ACC112 (cell line): Measurements from ENCODE around the gene THOP1.

ENCODE experiments used
- H2AFZ ChIP-seq: fragments of 200-600 bp; sonication (generic); one replicate; pipeline ENCODE4 v1.6.0; 2017; ENCODE audit warnings: antibody characterized with exemption, low read length; ENCODE audit not compliant: unreplicated experiment
- H3K27ac ChIP-seq: fragments of 200-600 bp; sonication (generic); 2 replicates; pipeline ENCODE4 v1.5.1; 2014; ENCODE audit warnings: low read depth, mild to moderate bottlenecking, antibody characterized with exemption, low read length, moderate library complexity
- H3K27me3 ChIP-seq: fragments of 200-600 bp; sonication (generic); 2 replicates; pipeline ENCODE4 v1.6.1; 2014; ENCODE audit warnings: mild to moderate bottlenecking, antibody characterized with exemption, low read length, moderate library complexity, mixed read lengths; ENCODE audit not compliant: insufficient read depth
- H3K36me3 ChIP-seq: fragments of 200-600 bp; sonication (generic); 2 replicates; pipeline ENCODE4 v1.6.1; 2016; ENCODE audit warnings: mild to moderate bottlenecking, antibody characterized with exemption, low read length, moderate library complexity, mixed read lengths; ENCODE audit not compliant: insufficient read depth
- H3K4me1 ChIP-seq: fragments of 200-600 bp; sonication (generic); one replicate; pipeline ENCODE4 v1.6.1; 2016; ENCODE audit warnings: low read length, mixed read lengths; ENCODE audit not compliant: insufficient read depth, unreplicated experiment, control insufficient read depth
- H3K4me3 ChIP-seq: fragments of 200-600 bp; sonication (generic); 2 replicates; pipeline ENCODE4 v1.5.1; 2014; ENCODE audit warnings: mild to moderate bottlenecking, low read depth, low read length
- H3K79me2 ChIP-seq: fragments of 200-600 bp; sonication (generic); one replicate; pipeline ENCODE4 v1.6.0; 2016; ENCODE audit warnings: low read length; ENCODE audit not compliant: control insufficient read depth, unreplicated experiment, insufficient read depth

THOP1 gene

DNA sequence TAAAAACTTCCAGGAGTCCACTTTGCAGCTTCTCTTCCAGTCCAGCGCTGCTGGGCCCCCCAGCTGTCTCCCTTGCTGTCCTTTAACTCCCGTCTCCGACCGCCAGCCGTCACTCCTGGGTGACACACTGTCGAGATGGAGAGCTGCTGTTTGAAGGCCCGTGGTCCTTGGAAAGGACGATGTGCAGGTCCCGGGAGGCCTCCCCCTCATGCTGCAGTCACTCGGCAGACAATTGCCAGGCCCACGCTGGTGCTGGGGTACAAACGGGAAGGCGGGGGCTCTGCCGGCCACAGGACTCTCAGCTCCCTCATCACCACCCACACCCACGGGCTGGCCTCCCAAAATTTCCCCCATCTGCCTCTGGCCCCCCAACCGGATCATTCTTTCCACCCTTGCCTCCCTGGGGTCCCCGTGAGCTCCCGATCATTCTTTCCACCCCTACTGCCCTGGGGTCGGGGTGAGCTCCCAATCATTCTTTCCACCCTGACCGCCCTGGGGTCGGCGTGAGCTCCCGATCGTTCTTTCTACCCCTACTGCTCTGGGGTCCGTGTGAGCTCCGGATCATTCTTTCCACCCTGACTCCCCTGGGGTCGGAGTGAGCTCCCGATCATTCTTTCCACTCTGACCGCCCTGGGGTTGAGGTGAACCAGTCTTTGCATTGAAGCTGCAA, 18.3 kb downstream of the THOP1 start:
- H3K36me3 ChIP-seq = peaks cover 5% of the 10 kb centered on the region; the same call in 1 of the 2 replicates
- no peaks in the 10 kb centered on the region for H3K4me1 ChIP-seq
- H3K4me3 ChIP-seq = no peak overlapping the region
- H2AFZ ChIP-seq = no peak overlapping the region
- no peak overlapping the region for H3K27ac ChIP-seq
- no peaks in the 10 kb centered on the region for H3K27me3 ChIP-seq
- H3K79me2 ChIP-seq = no peaks in the 10 kb centered on the region

DNA sequence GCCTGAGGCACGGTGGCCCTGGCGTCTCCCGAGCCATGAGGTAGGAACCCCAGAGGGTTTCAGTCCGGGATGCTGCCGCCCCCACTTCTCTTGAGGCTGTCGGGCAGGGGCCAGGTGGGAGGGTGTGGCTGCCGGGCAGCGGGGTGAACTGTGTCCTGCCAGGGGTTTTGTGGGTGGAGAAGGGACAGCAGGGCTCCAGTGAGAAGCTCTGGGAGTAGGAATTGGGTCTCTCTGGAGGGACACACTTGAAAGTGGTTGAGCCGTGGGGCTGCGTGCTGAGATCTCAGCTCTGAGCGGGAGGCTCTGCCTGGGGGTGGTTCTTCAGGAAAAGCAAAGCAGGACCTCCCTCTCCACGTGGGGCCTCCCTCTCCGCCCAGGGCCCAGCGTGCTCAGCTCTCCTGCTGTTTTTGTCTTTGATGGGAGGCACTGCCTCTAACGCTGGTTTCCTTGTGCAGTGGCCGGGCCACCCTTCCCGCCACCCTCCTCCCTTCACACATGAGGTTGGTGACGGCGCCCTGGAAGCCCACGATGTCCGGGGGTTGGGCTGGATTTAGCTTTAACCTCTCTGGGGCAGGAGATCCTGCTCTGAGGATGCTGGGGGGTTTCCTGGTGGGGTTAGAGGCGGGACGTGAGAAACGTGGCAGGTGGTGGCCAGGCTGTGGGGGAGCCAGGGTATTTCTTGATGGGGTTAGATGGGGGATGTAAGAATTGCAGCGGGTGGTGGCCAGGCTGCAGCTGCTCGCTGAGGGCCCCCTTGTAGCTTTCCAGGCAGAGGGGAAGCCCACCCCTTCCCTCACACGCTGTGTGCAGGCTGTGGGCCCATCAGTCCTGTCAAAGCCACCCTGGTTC, 19.1 kb downstream of the THOP1 start:
- H3K27ac ChIP-seq = no peak overlapping the region
- H3K4me3 ChIP-seq = no peak overlapping the region
- H2AFZ ChIP-seq = no peak overlapping the region
- H3K27me3 ChIP-seq = no peaks in the 10 kb centered on the region
- H3K79me2 ChIP-seq = no peaks in the 10 kb centered on the region
- no peaks in the 10 kb centered on the region for H3K4me1 ChIP-seq
- H3K36me3 ChIP-seq = peaks cover 5% of the 10 kb centered on the region; the same call in 1 of the 2 replicates

DNA sequence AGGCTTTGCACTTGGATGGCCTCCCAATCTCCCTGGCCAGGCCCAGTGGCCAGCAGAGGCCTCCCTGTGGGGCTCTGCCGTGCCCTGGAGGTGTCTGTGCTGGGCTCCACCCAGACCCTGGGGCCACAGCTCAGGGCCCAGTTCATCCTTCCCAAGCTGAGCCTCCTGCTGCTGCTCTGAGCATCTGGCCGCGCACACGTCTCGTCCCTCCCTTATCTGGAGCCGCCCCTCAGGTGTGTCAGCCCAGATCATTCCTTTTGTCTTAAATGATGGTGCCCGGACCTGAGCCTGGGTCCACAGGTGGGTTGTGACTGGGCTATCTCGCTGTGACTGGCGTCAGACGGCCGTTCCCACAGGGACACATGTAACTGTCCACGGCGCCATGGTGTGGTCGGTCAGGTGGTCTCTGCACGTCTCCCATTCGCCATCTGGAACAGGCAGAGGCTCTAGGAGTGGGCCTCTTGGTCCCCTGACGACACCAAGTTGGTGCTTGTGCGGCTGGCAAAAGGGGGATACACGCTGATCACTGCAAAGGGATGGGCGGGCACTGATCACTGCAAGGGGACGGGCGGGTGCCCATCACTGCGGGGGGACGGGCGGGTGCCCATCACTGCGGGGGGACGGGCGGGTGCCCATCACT, 20.1 kb downstream of the THOP1 start:
- no peaks in the 10 kb centered on the region for H3K27me3 ChIP-seq
- no peak overlapping the region for H2AFZ ChIP-seq
- no peak overlapping the region for H3K27ac ChIP-seq
- no peaks in the 10 kb centered on the region for H3K4me1 ChIP-seq
- H3K4me3 ChIP-seq = no peak overlapping the region
- peaks cover 5% of the 10 kb centered on the region; the same call in 1 of the 2 replicates for H3K36me3 ChIP-seq
- H3K79me2 ChIP-seq = no peaks in the 10 kb centered on the region

DNA sequence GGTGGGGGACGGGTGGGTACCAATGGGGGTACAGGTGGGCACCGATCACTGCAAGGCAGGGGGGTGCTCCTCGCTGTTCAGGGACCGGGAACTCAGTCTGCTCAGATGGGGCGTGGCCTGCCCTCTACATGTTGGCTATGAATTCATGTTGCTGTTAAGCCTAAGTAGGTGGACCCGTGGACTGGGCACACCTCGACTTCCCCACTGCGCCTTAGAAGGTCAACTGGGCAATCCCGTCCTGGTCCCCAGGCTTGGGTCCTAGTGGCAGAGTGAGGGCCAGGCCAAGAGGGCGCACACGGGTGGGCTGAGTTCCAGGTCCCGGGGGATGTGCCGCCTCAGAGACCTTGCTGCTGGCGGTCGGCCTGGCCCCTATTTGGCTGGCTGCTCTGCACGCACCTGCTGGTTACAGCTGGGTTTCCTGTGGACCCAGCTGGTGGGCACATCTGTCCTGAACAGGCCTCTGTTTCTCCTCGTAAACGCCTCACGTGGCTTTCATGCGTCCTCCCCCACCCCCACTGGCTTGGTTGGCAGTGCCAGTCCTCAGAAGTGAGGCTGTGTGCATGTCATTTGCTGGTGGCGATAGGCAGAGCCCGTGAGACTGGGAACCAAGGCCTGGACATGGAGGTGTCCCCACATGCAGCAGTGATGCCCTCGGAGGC, 20.8 kb downstream of the THOP1 start:
- Histone ChIP-seq H3K4me1 (no peaks in the 10 kb centered on the region), H3K79me2 (no peaks in the 10 kb centered on the region), H3K36me3 (peaks cover 2% of the 10 kb centered on the region; the same call in 1 of the 2 replicates), H3K27ac (no peak overlapping the region), H3K4me3 (no peak overlapping the region), H3K27me3 (no peaks in the 10 kb centered on the region), H2AFZ (no peak overlapping the region)

DNA sequence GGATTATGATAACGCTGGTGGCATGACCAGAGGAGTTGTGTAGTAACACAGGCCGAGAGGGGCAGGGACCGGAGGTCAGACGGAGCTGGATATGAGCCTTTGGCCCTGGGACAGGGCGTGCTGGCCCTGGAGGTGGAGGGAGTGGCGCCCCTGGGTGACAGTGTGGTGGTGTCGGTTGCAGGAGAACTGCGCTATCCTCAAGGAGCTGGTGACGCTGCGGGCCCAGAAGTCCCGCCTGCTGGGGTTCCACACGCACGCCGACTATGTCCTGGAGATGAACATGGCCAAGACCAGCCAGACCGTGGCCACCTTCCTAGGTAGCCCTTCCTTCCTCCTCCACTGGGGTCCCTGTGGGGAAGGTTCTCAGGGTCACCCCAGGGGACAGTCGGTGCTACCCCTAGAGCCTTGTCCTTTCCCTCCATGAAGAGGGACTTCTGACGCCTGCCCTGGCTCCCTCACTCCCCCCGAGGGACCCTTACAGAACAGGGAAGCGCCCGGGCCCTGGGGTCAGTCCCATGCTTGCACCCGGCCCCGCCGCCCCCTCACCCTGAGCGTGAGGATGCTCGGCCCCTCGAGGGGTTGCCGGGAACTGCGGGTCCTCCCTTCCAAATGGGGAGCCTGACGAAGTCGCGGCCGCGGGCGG, 21.6 kb downstream of the THOP1 start:
- no peak overlapping the region for H2AFZ ChIP-seq
- no peaks in the 10 kb centered on the region for H3K27me3 ChIP-seq
- no peak overlapping the region for H3K4me3 ChIP-seq
- H3K27ac ChIP-seq = no peak overlapping the region
- H3K79me2 ChIP-seq = no peaks in the 10 kb centered on the region
- no peaks in the 10 kb centered on the region for H3K36me3 ChIP-seq
- no peaks in the 10 kb centered on the region for H3K4me1 ChIP-seq

DNA sequence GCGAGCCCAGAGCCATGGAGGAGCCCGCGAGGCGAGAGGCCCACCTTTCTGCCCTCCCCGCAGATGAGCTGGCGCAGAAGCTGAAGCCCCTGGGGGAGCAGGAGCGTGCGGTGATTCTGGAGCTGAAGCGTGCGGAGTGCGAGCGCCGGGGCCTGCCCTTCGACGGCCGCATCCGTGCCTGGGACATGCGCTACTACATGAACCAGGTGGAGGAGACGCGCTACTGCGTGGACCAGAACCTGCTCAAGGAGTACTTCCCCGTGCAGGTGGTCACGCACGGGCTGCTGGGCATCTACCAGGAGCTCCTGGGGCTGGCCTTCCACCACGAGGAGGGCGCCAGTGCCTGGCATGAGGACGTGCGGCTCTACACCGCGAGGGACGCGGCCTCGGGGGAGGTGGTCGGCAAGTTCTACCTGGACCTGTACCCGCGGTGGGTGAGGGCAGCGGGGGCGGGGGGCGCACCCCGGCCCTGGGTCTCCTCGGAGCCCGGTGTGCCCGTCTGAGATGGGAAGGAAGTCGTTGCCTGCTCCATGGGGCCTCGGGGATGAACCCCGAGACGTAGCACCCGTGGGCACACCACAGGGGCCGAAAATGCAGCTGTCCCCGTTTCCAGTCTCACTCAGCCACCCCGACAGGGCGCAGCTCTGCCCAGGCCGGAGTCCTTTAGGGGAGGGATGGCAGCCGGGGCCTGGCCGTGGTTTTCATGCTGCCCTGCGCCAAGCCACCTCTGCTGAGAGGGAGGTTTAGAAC, 22.3 kb downstream of the THOP1 start:
- H3K27ac ChIP-seq = no peak overlapping the region
- H3K4me1 ChIP-seq = no peaks in the 10 kb centered on the region
- no peaks in the 10 kb centered on the region for H3K27me3 ChIP-seq
- H2AFZ ChIP-seq = no peak overlapping the region
- no peaks in the 10 kb centered on the region for H3K79me2 ChIP-seq
- no peak overlapping the region for H3K4me3 ChIP-seq
- H3K36me3 ChIP-seq = no peaks in the 10 kb centered on the region

DNA sequence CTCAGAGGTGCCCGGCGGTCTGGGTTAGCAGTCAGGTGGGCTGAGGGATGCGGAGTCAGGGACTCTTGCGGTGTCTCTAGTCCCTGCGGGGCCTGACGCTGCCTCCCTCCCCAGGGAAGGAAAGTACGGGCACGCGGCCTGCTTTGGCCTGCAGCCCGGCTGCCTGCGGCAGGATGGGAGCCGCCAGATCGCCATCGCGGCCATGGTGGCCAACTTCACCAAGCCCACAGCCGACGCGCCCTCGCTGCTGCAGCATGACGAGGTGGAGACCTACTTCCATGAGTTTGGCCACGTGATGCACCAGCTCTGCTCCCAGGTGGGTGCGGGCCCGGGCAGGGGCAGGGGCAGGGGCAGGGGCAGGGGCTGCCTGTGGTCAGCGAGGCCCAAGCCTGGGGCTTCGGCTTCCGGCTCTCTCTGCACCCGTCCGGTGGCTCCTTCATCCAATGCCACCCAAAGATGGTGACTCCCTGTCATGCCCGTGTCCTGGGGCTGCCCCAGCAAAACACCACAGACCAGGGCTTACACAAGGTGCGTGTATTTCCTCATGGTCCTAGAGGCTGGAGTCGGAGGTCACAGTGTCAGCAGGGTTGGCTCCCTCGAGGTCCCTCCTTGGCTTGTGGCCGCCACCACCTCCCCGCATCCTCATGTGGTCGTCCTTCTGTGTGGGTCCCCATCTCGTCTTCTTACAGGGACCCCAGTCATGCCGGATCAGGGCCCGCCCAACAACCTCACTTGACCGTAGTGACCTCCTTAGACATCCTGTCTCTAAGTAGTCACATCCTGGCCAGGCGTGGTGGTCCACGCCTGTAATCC, 23.0 kb downstream of the THOP1 start:
- no peaks in the 10 kb centered on the region for H3K79me2 ChIP-seq
- no peak overlapping the region for H3K27ac ChIP-seq
- no peaks in the 10 kb centered on the region for H3K4me1 ChIP-seq
- no peak overlapping the region for H3K4me3 ChIP-seq
- no peaks in the 10 kb centered on the region for H3K36me3 ChIP-seq
- H3K27me3 ChIP-seq = no peaks in the 10 kb centered on the region
- no peak overlapping the region for H2AFZ ChIP-seq

DNA sequence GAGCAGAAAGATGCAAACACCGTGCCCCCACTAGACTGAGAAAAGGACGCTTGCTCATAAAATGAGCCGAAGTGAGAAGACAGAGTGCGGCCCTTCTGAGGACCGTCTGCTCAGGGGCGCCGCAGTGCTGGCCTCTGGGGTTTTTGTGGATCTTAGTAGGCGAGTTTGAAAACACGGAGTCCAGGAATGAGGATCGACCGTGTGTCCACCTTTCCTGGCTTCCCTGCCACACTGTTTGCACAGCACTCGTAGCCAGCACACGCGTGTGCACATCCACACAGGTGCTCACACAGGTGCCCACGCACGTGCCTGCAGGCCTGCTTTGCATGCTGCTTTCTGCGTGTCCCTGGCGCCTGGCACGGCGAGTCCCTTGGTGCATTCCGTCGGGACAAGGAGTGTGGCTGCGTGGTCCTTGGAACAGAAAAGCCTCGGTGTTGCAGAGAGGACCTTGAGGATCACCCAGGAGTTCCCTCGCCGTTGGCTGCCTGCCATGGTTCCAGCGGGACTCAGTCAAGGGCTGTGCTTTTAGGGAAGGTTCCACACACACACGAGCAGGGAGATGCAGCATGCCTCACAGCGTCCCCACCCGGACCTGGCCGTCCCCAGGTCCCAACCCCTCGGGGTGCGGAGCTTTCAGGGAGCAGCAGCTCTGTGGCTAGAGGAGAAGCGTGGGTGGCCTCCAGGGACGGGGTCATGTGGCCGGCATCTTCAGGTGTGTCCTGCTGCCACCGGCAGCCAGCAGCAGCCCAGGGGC, 24.3 kb downstream of the THOP1 start:
- H3K4me1 ChIP-seq = no peaks in the 10 kb centered on the region
- H3K27ac ChIP-seq = no peak overlapping the region
- no peak overlapping the region for H2AFZ ChIP-seq
- no peaks in the 10 kb centered on the region for H3K27me3 ChIP-seq
- H3K4me3 ChIP-seq = no peak overlapping the region
- H3K79me2 ChIP-seq = no peaks in the 10 kb centered on the region
- no peaks in the 10 kb centered on the region for H3K36me3 ChIP-seq
